Measurements from ENCODE around the gene AKT1S1. TPM values are rescaled to one million over a fixed set of nuclear protein-coding genes. Genes with fewer than 3 reads are reported as not detected.

Gene AKT1S1
- total RNA-seq, 1 donor from 2014 or later = 116 TPM

DNA sequence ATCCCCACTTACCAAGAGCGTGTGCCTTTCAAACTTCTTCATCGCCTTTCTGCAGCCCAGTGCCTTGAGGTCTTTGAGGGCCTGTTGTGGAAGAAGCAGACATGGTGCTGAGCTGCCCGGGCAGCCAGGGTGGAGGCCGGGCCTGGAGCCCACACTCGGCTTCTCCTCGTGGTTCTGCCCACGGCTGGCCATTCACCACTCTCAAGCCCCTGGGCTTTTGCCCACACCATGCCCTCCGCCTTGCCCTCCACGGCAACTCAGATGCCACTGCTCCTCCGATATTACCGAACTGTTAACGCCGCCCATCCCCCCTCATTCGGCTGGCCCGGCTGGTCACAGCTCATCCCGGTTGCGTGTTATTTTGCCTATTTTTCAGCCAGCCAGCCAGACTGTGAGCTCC lies 14.2 kb upstream of the AKT1S1 start:
- Histone ChIP-seq H4K20me1 (ENCODE audit: insufficient read depth, low read length) (no peaks in the 10 kb centered on the region), H3K27ac (ENCODE audit: low read depth, low read length) (no peak overlapping the region)

DNA sequence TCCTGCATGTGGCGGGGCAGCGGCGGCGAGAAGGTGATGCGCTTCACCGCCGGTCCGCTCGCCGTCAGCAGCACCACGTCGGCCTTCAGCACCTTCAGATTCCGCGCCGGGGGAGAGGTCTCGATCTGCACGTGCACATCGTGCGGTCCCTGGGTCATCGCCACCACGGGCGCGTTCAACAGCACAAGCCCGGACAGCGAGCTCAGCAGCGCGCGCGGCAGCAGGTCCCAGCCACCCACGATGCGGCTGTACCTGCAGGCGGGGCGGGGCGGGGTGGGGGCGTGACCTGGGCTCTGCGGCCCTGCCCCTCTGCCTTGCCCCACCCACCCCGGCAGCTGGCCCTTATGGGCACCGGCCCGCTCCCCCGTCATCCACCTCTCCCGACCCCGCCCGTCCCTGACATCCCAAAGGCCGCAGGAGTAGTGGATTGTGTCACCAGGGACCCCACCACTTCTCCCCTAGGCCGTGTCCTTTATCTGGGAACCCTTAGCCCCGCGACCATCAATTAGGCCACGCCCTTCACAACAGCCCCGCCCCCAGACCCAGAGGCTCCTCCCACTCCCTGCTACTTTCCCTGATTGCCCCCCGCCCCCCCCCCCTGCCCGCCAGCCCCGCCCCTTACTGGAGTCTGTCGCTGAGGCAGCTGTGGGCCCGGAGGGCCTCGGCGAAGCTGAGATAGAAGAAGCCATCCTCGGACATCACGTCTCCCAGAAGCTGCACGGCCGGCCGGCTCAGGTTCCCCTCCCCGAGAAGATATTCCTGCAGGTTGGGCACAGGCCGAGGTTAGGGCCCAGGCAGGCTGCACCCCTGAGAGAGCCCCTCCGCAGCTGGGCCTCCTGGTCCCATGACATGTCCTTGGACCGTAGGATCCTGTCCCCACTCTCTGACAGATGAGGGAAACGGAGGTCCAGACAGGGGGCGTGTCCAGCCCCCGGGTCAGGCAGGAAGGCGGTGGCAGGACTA lies 13.5 kb upstream of the AKT1S1 start:
- Histone ChIP-seq H3K9ac (ENCODE audit: low read length) (no peak overlapping the region), H3K4me1 (ENCODE audit: insufficient read depth, low read length) (peaks cover 3% of the 10 kb centered on the region), H3K36me3 (ENCODE audit: insufficient read depth, low read length) (no peaks in the 10 kb centered on the region), H4K20me1 (ENCODE audit: insufficient read depth, low read length) (no peaks in the 10 kb centered on the region), H3K4me3 (ENCODE audit: insufficient read depth, low read depth, low read length) (peak overlapping the region; percentile 19), H3K27me3 (ENCODE audit: insufficient read depth, low read length) (no peaks in the 10 kb centered on the region), H3K79me2 (ENCODE audit: insufficient read depth, low read length) (no peaks in the 10 kb centered on the region), H3K9me3 (ENCODE audit: insufficient read depth, low read depth, low read length) (peaks cover 7% of the 10 kb centered on the region), H3K27ac (ENCODE audit: low read depth, low read length) (no peak overlapping the region), H3K4me2 (ENCODE audit: low read length) (peak overlapping the region; percentile 62), H2AFZ (ENCODE audit: low read depth, low read length) (peak overlapping the region; percentile 66)
- Mint-ChIP-seq H3K9me3 (ENCODE audit: unreplicated experiment) (no peaks in the 10 kb centered on the region), H3K4me1 (ENCODE audit: low read depth, unreplicated experiment) (no peaks in the 10 kb centered on the region), H3K27me3 (ENCODE audit: low read depth, unreplicated experiment) (peaks cover 30% of the 10 kb centered on the region), H3K4me3 (ENCODE audit: unreplicated experiment) (peak overlapping the region; percentile 29), H3K27ac (ENCODE audit: unreplicated experiment) (no peak overlapping the region), H3K36me3 (ENCODE audit: low read depth, unreplicated experiment) (peaks cover 3% of the 10 kb centered on the region)
- no peak for TF ChIP-seq CTCF (IDR thresholded peaks at IDR 0.05; ENCODE audit: insufficient read depth, low read depth, low read length)
- no peak for TF ChIP-seq EZH2 (IDR thresholded peaks at IDR 0.05; ENCODE audit: insufficient read depth, low read length)
- DNase-seq (ENCODE audit: low read depth) (no peak), FAIRE-seq (no peak)

More for the DNA sequence above, 14.2 kb upstream of the AKT1S1 start:
- no peaks in the 10 kb centered on the region for H3K79me2 ChIP-seq (ENCODE audit: insufficient read depth, low read length)
- H3K4me3 Mint-ChIP-seq (ENCODE audit: unreplicated experiment) = no peak overlapping the region
- H3K9me3 ChIP-seq (ENCODE audit: insufficient read depth, low read depth, low read length) = peaks cover 7% of the 10 kb centered on the region
- H3K4me2 ChIP-seq (ENCODE audit: low read length) = no peak overlapping the region
- no peak overlapping the region for H3K4me3 ChIP-seq (ENCODE audit: insufficient read depth, low read depth, low read length)
- no peaks in the 10 kb centered on the region for H3K36me3 ChIP-seq (ENCODE audit: insufficient read depth, low read length)
- no peak overlapping the region for H3K27ac Mint-ChIP-seq (ENCODE audit: unreplicated experiment)
- peaks cover 33% of the 10 kb centered on the region for H3K27me3 Mint-ChIP-seq (ENCODE audit: low read depth, unreplicated experiment)
- peaks cover 3% of the 10 kb centered on the region for H3K36me3 Mint-ChIP-seq (ENCODE audit: low read depth, unreplicated experiment)
- H3K4me1 ChIP-seq (ENCODE audit: insufficient read depth, low read length) = peaks cover 3% of the 10 kb centered on the region
- no peaks in the 10 kb centered on the region for H3K27me3 ChIP-seq (ENCODE audit: insufficient read depth, low read length)
- H3K9ac ChIP-seq (ENCODE audit: low read length) = no peak overlapping the region
- FAIRE-seq (no peak), DNase-seq (ENCODE audit: low read depth) (no peak)
- no peaks in the 10 kb centered on the region for H3K4me1 Mint-ChIP-seq (ENCODE audit: low read depth, unreplicated experiment)
- no peaks in the 10 kb centered on the region for H3K9me3 Mint-ChIP-seq (ENCODE audit: unreplicated experiment)
- TF ChIP-seq EZH2 (IDR thresholded peaks at IDR 0.05; ENCODE audit: insufficient read depth, low read length) (no peak), CTCF (IDR thresholded peaks at IDR 0.05; ENCODE audit: insufficient read depth, low read depth, low read length) (no peak)
- H2AFZ ChIP-seq (ENCODE audit: low read depth, low read length) = no peak overlapping the region
